HCT116 (cell line): Measurements from ENCODE around the gene LRP2BP.
"Not testable (repeated sequence)": the region's sequence is repeated elsewhere in the genome, so short reads cannot be mapped to it uniquely, and the experiment has no call there.

Experiments used
- ATF3 ChIP-seq: IDR thresholded peaks from 2 replicates; pipeline ENCODE4 v1.6.1; 2012
- CTCF ChIP-seq, 3 experiments: fragments of 200-600 bp in 1 of 3; sonication (generic) in 1 of 3; IDR thresholded peaks in 2 of 3; conservative IDR thresholded peaks in 1 of 3; 2 replicates each; pipeline ENCODE4 v1.5.1; 2012 to 2017; ENCODE audit warnings: low read depth in 2 of 3, low read length in 2 of 3, antibody characterized with exemption in 1 of 3, borderline replicate concordance in 1 of 3, control low read depth in 1 of 3, mild to moderate bottlenecking in 1 of 3, mixed read lengths in 1 of 3, mixed run types in 1 of 3, moderate library complexity in 1 of 3; ENCODE audit not compliant: insufficient read depth in 1 of 3
- EGR1 ChIP-seq: IDR thresholded peaks from 2 replicates; pipeline ENCODE4 v1.6.1; 2012; ENCODE audit warnings: low read depth
- EZH2 ChIP-seq: fragments of 200-600 bp; sonication (generic); IDR thresholded peaks from 2 replicates; pipeline ENCODE4 v1.6.1; 2017; ENCODE audit warnings: antibody characterized with exemption, mixed run types
- EZH2phosphoT487 ChIP-seq: fragments of 200-600 bp; IDR thresholded peaks from 2 replicates; pipeline ENCODE4 v1.6.1; 2018; ENCODE audit warnings: antibody characterized with exemption, borderline replicate concordance
- FOSL1 ChIP-seq: IDR thresholded peaks from 2 replicates; pipeline ENCODE4 v1.6.1; 2012; ENCODE audit warnings: low read depth
- MAX ChIP-seq: IDR thresholded peaks from 2 replicates; pipeline ENCODE4 v1.6.1; 2012
- POLR2A ChIP-seq: IDR thresholded peaks from 2 replicates; pipeline ENCODE4 v1.7.0; 2011; ENCODE audit warnings: borderline replicate concordance; ENCODE audit not compliant: insufficient read depth, insufficient read length; ENCODE audit errors: extremely low read depth
- REST ChIP-seq: IDR thresholded peaks from 2 replicates; pipeline ENCODE4 v1.6.1; 2012; ENCODE audit warnings: low read depth
- SP1 ChIP-seq: IDR thresholded peaks from 2 replicates; pipeline ENCODE4 v1.6.1; 2012; ENCODE audit warnings: low read depth
- YY1 ChIP-seq: IDR thresholded peaks from 2 replicates; pipeline ENCODE4 v1.6.1; 2011; ENCODE audit warnings: low read length, low read depth, moderate library complexity, mild to moderate bottlenecking; ENCODE audit not compliant: insufficient replicate concordance; ENCODE audit errors: extremely low read depth
- ZNF274 ChIP-seq: fragments of 200-500 bp; sonication (Bioruptor generic); IDR thresholded peaks from 2 replicates; pipeline ENCODE4 v1.6.1; 2014; ENCODE audit warnings: mild to moderate bottlenecking, low read depth, low read length, inconsistent platforms

GRCh38 chr4:185317462-185317861, 78.3 kb downstream of the LRP2BP start:
- not testable (repeated sequence) for TF ChIP-seq POLR2A; SP1; REST; EZH2phosphoT487; CTCF (IDR thresholded peaks at IDR 0.05 in 2 of 3, conservative IDR thresholded peaks at IDR 0.05 in 1 of 3; ENCODE audit: borderline replicate concordance in 1 of 3, insufficient read depth in 1 of 3, low read depth in 2 of 3, low read length in 2 of 3); YY1; EZH2; FOSL1; MAX; ATF3; EGR1; ZNF274
